Caco-2 (cell line): ENCODE measurements around the gene ZNF385A. TPM values are rescaled to one million over a fixed set of nuclear protein-coding genes. Genes with fewer than 3 reads are reported as not detected.
A peak's percentile ranks its signal among the peaks of the same experiment; 100 is the strongest.

Experiments
- BruUV-seq: library from RNA; stranded (reverse); fragments of 400-500 nt; replicated peaks from 2 replicates; lab custom pipeline; 2021; lab: Mats Ljungman, UMichigan
- CTCF ChIA-PET: fragments of 300-600 bp; sonication (Branson Sonifier 250); formaldehyde crosslinking; loops from one replicate; lab custom pipeline; 2022; ENCODE audit warnings: antibody characterized with exemption; lab: Charles Lee
- POLR2A ChIA-PET: fragments of 300-600 bp; sonication (Branson Sonifier 250); formaldehyde crosslinking; loops from one replicate; lab custom pipeline; 2022; ENCODE audit warnings: antibody characterized with exemption; lab: Charles Lee
- DNase-seq, 2 experiments: peaks; one replicate each; pipeline versions ENCODE4 v3.0.0 to v3.0.0-alpha.2; 2020 to 2022
- H3K27me3 ChIP-seq: replicated peaks from 2 replicates; pipeline ENCODE4 v1.6.0; 2011; ENCODE audit warnings: low read length; ENCODE audit not compliant: control insufficient read depth, insufficient read depth
- H3K36me3 ChIP-seq: 2 replicates; pipeline ENCODE4 v1.5.1; 2011; ENCODE audit warnings: low read length; ENCODE audit not compliant: control insufficient read depth, insufficient read depth
- H3K4me1 ChIP-seq: fragments of 250-450 bp; sonication (Bioruptor Pico); 2 replicates; pipeline ENCODE4 v1.5.1; 2020; ENCODE audit warnings: mild to moderate bottlenecking
- H3K4me3 ChIP-seq: 2 replicates; pipeline ENCODE4 v1.5.1; 2011; ENCODE audit warnings: low read depth, mild to moderate bottlenecking, control low read depth, low read length
- H3K9me3 ChIP-seq: fragments of 250-450 bp; sonication (Bioruptor Pico); 2 replicates; pipeline ENCODE4 v1.5.1; 2020; ENCODE audit warnings: mild to moderate bottlenecking, moderate library complexity
- H3K27ac Mint-ChIP-seq: one replicate; pipeline ENCODE4 v1.8.0; 2022; ENCODE audit warnings: mixed read lengths; ENCODE audit not compliant: unreplicated experiment
- H3K27me3 Mint-ChIP-seq: one replicate; pipeline ENCODE4 v1.8.0; 2022; ENCODE audit warnings: mixed read lengths; ENCODE audit not compliant: insufficient read depth, unreplicated experiment
- H3K36me3 Mint-ChIP-seq: one replicate; pipeline ENCODE4 v1.8.0; 2022; ENCODE audit warnings: mild to moderate bottlenecking, mixed read lengths; ENCODE audit not compliant: insufficient read depth, unreplicated experiment
- H3K4me1 Mint-ChIP-seq: one replicate; pipeline ENCODE4 v1.8.0; 2022; ENCODE audit warnings: low read depth, mixed read lengths; ENCODE audit not compliant: unreplicated experiment
- H3K4me3 Mint-ChIP-seq: one replicate; pipeline ENCODE4 v1.8.0; 2022; ENCODE audit warnings: mild to moderate bottlenecking, moderate library complexity, mixed read lengths; ENCODE audit not compliant: unreplicated experiment
- H3K9me3 Mint-ChIP-seq: one replicate; pipeline ENCODE4 v1.8.0; 2022; ENCODE audit warnings: mixed read lengths; ENCODE audit not compliant: unreplicated experiment
- CTCF ChIP-seq, 2 experiments: fragments of 200-600 bp in 1 of 2; IDR thresholded peaks; 1 replicate in 1 of 2; 2 replicates in 1 of 2; pipeline versions ENCODE4 v1.5.1 to v1.8.0; 2011 to 2022; ENCODE audit warnings: antibody characterized with exemption in 1 of 2, control low read depth in 1 of 2, inconsistent platforms in 1 of 2, low read depth in 1 of 2, low read length in 1 of 2, mild to moderate bottlenecking in 1 of 2, moderate library complexity in 1 of 2; ENCODE audit not compliant: insufficient read depth in 1 of 2, severe bottlenecking in 1 of 2, unreplicated experiment in 1 of 2
- intact Hi-C: fragments of 100-400 bp; cut with micrococcal nuclease; formaldehyde crosslinking; loops from one replicate; pipeline ENCODE4 v1.10.0; 2022; ENCODE audit not compliant: unreplicated experiment
- total RNA-seq: library from RNA; stranded (reverse); gene quantifications from 2 replicates; pipeline ENCODE4 v1.2.3, GENCODE V29; 2022

ZNF385A gene
- total RNA-seq, 1 experiment from 2014 or later = 8.4 TPM

- H3K36me3 ChIP-seq = no peaks in the 10 kb centered on the region
- Mint-ChIP-seq H3K27me3 (no peaks in the 10 kb centered on the region), H3K36me3 (peaks cover 13% of the 10 kb centered on the region), H3K9me3 (no peaks in the 10 kb centered on the region), H3K4me3 (peak overlapping the region; percentile 49), H3K27ac (no peak overlapping the region), H3K4me1 (peaks cover 22% of the 10 kb centered on the region)
- POLR2A ChIA-PET = interaction anchor here (0.9 kb wide), 1 partner anchor 109 kb away, joined by 3 read pairs; the partner anchor contains the start of gene HNRNPA1
- no peaks in the 10 kb centered on the region for H3K27me3 ChIP-seq
- H3K9me3 ChIP-seq = no peaks in the 10 kb centered on the region
- no TSS peak for BruUV-seq
- DNase-seq = no peak
- intact Hi-C loops = no loop called here
- CTCF ChIA-PET = no interaction called here
- peaks cover 34% of the 10 kb centered on the region for H3K4me1 ChIP-seq
- TF ChIP-seq CTCF (IDR thresholded peaks at IDR 0.05; ENCODE audit: insufficient read depth in 1 of 2, low read depth in 1 of 2, low read length in 1 of 2, severe bottlenecking in 1 of 2, unreplicated experiment in 1 of 2) = no peak
- peak overlapping the region; percentile 67 for H3K4me3 ChIP-seq
These were observed 5.7 kb upstream of the ZNF385A start for GRCh38 chr12:54390176-54390667.

GRCh38 chr12:54389607-54390175, 5.2 kb upstream of the ZNF385A start:
- Mint-ChIP-seq H3K4me1 (peaks cover 22% of the 10 kb centered on the region), H3K36me3 (peaks cover 13% of the 10 kb centered on the region), H3K27ac (no peak overlapping the region), H3K4me3 (peak overlapping the region; percentile 49), H3K9me3 (no peaks in the 10 kb centered on the region), H3K27me3 (no peaks in the 10 kb centered on the region)
- Histone ChIP-seq H3K36me3 (no peaks in the 10 kb centered on the region), H3K27me3 (no peaks in the 10 kb centered on the region), H3K4me3 (no peak overlapping the region), H3K4me1 (peaks cover 34% of the 10 kb centered on the region), H3K9me3 (no peaks in the 10 kb centered on the region)
- intact Hi-C loops = no loop called here
- POLR2A ChIA-PET = interaction anchor here (0.9 kb wide), 1 partner anchor 109 kb away, joined by 3 read pairs; the partner anchor contains the start of gene HNRNPA1
- no peak for TF ChIP-seq CTCF (IDR thresholded peaks at IDR 0.05; ENCODE audit: insufficient read depth in 1 of 2, low read depth in 1 of 2, low read length in 1 of 2, severe bottlenecking in 1 of 2, unreplicated experiment in 1 of 2)
- BruUV-seq = TSS peak; percentile 12
- CTCF ChIA-PET = no interaction called here
- DNase-seq = no peak

- DNase-seq = no peak
- no peak overlapping the region for H3K4me3 Mint-ChIP-seq
- POLR2A ChIA-PET = no interaction called here
- H3K4me1 Mint-ChIP-seq = peaks cover 22% of the 10 kb centered on the region
- Histone ChIP-seq H3K36me3 (no peaks in the 10 kb centered on the region), H3K9me3 (no peaks in the 10 kb centered on the region), H3K27me3 (no peaks in the 10 kb centered on the region), H3K4me1 (peaks cover 34% of the 10 kb centered on the region), H3K4me3 (no peak overlapping the region)
- no TSS peak for BruUV-seq
- no peaks in the 10 kb centered on the region for H3K27me3 Mint-ChIP-seq
- intact Hi-C loops = no loop called here
- TF ChIP-seq CTCF (IDR thresholded peaks at IDR 0.05; ENCODE audit: insufficient read depth in 1 of 2, low read depth in 1 of 2, low read length in 1 of 2, severe bottlenecking in 1 of 2, unreplicated experiment in 1 of 2) = no peak
- no peak overlapping the region for H3K27ac Mint-ChIP-seq
- no peaks in the 10 kb centered on the region for H3K9me3 Mint-ChIP-seq
- H3K36me3 Mint-ChIP-seq = peaks cover 13% of the 10 kb centered on the region
- CTCF ChIA-PET = no interaction called here
These were observed 4.6 kb upstream of the ZNF385A start for GRCh38 chr12:54389134-54389508.
